Limb (tissue), 2 donors: Measurements from ENCODE around the gene BCCIP.

Source experiments
- DNase-seq, 2 donors: peaks; one replicate each; pipeline ENCODE4 v3.0.0-alpha.2; 2016; ENCODE audit errors: extremely low spot score in 2 of 2

Gene BCCIP

DNA sequence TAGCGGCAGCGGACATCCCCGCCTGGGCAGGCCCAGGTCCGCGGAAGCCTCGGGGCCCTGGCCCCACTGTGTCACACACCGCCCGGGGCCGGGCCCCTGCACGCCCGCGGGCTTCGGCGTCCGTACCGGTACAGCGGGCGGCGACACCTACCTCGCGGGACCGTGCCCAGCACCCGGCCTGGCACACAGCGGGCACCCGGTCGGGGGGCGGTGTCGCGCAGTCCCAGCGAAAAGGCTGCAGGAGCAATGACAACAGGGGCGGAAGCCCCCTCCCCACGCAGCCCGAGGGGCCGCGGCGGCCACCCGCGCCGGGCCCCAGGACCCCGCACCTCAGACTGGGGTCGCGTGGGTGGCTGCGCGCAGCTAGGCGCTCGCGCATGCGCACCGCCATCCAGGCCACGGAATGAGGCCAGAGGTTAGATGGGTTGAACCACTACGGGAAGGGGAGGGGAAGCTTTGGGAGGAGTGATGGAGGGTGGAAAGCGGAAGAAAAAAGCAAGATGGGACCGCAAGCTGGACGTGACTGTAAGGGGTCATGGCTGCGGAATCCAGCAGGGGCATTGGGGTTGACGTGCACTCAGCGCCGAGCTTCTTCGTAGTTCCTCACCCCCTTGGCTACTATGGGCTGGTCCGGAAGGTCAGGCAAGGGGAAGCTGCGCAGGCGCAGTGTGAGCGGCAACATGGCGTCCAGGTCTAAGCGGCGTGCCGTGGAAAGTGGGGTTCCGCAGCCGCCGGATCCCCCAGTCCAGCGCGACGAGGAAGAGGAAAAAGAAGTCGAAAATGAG lies at the start of gene BCCIP, which contains the start of gene UROS:
TSS of gene BCCIP (plus strand) at position 669 of the 785 bp plus-strand sequence. CDS start at position 681, 12 bp downstream.
TSS of gene UROS (minus strand) at position 381 of the 785 bp plus-strand sequence. CDS start 6,759 bp downstream, outside the sequence.
- peak; percentile 92 to 95 for DNase-seq

DNA sequence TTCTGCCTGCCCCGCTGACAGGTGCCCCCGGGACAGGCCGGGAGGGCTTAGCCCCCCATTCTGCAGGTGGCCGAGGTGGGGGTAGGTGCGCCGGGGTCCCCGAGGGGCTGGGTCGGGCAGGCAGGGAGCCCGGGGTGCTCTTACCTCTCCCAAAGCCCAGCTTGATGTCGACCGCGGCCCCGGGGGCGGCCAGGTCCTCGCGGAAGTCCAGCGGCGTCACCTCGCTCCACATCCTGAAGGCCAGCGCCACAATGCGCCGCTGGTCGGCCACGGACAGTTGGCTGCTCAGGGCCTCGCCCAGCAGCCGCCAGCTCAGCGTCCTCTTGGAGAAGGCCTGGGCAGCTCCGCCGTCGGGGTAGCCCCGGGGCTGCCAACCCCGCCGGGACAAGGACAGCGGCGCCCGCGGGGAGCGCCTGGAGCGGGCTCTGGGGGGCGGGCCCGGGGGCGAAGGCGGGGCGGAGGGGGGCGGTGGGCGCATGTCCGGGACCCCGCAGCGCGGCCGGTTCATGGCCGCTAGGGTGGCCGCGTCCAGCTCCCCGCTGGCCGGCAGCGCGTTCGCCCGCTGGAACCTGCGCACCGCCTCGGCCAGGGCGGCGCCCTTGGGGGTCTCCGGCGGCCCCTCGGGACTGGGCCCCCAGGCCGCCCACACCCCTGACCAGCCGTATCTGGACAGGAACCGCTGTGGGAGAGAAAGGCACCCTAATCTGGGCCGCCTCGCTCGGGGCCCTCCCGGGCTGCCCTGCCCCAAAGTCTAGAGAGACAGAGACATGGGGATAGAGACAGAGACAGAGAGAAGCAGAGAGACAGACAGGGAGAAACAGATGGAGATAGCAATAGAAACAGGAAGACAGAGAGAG lies 49.4 kb upstream of the BCCIP start:
- DNase-seq = no peak

DNA sequence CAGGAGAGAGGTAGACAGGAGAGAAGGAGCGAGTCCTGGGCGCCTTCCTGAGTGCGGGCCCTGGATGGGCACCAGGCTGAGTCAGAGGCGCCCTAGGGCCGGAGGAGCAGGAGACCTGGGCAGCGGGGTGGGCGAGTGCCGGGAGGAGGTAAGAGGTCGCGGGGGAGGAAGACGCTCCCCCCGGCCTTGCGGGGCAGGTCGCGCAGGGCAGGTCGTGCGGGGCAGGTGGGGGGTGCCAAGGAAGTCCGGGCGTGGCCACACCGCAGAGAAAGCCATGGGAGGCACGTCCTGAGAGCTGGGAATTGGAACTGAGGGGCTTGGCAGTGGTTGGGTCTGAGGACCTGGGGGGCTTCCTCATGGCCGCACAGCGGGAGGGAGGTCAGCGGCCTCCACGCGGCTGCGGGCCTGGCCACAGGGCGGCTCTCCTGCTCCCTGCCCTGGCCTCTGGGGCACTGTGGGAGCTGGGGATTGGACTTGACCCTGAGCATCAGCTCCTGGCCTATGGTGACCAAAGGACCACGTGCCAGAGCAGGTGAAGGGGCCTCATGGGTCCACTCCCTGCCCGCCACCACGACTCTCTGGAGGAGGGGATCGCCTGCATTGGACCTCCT lies 48.7 kb upstream of the BCCIP start:
- no peak for DNase-seq

DNA sequence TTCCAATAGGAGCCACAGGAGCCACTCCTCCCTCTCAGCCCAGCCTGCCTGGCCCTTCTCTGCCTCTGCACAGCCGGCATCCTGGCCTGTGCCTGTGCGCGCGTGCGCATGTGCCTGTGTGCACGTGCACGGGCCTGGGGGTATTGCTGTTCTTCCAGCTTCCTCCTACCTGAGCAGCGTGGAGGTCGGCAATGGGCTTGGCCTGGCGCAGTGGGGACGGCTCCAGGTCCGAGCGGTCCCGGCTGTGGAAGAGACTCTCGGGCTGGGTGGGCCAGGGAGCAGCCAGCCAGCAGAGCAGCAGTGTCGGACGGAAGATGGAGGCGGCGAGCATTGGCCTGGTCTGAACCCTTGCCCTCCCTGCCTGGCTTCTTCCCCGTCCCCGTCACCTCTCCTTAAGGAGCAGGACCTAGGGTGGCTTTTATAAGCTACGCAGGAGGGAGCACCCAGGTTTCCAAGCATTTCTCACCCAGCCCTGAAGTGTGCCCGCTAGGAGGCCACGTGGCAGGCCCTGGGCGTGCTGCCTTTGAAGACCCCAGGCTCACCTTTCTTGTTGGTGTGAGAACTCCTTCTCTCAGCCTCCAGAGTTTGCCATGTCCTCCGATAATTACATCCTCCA lies 47.7 kb upstream of the BCCIP start, which contains the start of gene MMP21:
TSS of gene MMP21 (minus strand) at position 331 of the 616 bp plus-strand sequence. CDS start at position 331, 0 bp downstream.
- DNase-seq = no peak

DNA sequence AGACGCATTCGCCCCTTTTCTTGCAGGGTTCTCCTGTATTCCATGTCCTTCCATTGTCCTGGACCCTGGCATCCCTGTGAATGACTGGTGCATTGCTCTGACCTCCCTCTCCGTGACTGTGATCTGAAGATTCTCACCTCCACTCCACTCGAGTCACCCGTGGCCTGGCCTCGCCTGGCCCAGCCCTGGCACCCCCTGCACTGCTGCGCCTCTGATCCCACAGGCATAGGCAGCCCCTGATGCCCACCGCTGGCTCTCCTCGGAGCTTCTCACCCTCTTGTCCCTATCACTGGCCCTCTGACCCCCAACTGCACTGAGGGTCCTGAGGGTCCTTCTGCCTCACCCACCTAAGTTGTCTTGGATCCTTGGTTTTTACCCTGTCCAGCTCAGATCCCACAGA lies 45.5 kb upstream of the BCCIP start:
- no peak for DNase-seq

DNA sequence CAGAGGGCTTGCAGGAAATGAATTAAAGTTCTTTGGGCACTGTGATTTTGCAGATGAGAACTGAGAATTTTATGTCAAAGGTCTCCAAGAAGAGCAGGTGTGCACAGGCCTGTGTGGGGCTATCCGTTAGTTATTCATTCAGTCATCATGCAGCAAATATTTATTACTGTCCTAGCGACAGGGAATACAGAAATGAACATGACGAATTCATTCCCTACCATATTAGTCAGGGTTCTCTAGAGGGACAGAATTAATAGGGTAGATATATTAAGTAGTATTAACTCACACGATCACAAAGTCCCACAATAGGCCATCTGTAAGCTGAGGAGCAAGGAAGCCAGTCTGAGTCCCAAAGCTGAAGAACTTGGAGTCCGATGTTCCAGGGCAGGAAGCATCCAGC lies 44.8 kb upstream of the BCCIP start:
- no peak for DNase-seq

DNA sequence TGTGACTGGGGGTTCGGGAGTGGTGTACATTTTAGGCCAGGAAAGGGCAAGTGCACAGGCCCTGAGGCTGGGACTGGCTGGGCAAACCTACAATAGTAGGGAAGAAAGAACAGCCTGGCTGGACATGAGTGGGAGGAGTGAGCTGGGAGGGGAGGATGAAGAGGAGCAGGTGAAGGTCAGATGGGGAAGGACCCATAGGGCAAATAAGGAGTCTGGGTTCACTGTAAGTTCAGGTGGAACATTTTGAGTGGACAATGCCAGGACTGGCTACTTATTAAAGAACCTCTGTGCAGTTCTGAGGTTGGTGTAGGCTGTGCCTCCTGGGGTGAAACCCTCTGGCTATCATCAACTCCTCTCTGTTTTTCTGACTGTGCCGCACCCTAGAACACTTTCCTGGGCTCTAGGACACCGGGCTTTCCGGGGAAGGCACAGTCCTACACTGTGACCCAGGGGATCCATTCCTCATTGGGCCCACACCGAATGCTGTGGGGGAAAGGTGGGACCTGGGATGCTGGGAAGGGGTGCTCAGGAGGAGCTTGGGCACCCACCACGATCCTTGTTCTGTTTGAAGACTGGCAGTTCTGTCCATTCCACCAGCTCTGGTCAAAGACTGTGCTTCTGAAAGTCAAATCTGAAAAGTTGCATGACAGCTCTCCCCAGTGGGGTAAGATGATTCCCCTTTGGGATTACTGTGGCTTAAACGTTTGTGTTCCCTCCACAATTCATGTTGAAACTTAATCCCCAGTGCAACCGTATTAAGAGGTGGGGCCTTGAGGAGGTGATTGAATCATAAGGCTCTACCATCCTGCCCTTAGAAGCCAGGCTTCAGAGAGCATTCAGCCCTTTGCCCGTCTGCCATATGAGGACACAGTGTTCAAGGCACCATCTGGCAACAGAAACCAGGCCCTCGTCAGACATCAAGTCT lies 43.7 kb upstream of the BCCIP start:
- DNase-seq = no peak

DNA sequence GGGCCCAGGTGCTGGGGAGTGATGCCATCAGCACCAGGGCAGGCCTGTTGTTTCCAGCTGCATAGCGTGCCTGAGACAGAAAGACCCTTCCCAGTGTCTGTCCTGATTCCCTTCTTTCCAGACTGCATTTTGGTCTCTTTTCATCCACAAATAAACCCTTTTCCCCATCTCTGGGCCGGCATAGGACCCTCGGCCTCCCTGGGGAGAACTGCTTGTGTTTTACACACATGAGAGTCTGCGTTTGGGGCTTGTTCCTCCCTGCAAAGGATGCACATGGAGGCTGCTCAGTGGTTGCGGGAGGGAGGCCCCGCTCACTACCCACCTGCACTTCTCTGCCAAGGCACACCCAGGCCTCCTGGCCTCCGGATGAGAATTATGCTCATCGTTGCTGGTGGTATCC lies 42.0 kb upstream of the BCCIP start:
- DNase-seq = no peak

DNA sequence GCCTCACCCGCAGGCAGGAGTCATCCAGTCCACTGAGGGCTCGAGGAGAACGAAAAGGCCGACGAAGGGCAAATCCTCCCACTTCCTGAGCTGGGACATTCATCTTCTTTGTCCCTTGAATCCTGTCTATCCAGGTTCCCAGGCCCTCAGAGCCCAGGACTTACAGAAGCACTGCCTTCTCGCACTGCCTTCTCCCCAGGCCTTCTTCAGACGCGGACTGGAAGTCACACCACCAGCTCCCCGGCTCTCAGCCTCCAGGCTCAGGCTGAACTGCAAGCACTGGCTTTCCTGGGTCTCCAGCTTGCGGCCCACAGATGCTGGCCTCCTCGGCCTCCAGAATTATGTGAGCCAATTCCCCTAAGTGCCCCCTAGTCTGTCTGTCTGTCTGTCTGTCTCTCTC lies 41.3 kb upstream of the BCCIP start:
- DNase-seq = no peak

DNA sequence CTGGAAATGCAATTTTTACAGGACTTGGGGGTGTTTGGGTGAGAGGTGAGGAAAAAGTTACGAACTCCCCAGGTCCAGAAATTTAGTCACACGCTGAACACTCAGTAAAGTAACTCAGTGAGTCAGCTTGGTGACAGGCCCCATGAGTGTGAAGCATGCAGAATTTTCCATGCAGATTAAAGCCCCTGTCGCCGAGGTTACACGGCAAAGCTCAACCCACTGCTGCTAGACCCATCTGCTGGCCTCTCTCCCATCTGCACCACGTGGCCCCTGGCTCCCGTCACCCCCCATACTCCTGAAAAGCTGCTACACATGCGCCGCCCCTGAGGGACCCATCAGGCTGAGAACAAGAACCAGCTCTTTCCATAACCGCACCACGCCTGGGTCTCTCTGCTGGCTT lies 40.7 kb upstream of the BCCIP start:
- peak; percentile 15 to 62 for DNase-seq

DNA sequence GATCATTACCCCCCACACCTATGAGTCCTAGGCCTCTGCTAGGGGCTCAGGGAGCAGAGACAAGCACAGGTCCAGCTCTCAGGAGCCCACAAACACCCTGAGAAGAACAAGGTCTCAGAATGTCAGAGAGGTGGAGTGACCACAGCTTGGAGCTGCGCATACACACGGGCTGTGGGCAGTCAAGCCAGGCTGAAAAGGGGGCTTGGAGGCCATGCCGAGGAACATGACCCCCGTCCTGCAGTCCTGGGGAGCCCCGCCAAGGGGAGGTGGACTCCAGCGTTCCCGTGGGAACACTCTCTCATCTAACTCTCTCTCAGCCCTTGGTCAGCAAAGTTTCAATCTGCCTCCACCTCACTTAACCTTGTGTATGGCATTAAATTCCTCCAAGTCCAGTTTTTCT lies 39.9 kb upstream of the BCCIP start:
- DNase-seq = no peak

DNA sequence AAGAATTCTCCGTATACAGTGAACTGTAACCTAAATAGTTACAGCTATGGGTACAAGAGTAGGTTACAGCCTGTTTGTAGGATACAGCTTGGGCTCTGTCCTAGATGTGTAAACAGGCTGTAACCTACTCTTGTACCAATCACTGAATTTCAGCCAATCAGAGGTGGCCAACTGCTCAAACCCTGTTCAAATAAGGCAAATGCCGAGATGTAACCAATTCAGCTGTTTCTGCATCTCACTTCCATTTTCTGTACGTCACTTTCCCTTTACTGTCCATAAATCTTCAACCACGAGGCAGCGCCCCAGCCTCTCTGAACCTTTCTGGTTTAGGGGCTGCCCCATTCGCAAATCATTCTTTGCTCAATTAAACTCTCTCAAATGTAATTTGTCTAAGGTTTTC lies 39.4 kb upstream of the BCCIP start:
- no peak for DNase-seq

DNA sequence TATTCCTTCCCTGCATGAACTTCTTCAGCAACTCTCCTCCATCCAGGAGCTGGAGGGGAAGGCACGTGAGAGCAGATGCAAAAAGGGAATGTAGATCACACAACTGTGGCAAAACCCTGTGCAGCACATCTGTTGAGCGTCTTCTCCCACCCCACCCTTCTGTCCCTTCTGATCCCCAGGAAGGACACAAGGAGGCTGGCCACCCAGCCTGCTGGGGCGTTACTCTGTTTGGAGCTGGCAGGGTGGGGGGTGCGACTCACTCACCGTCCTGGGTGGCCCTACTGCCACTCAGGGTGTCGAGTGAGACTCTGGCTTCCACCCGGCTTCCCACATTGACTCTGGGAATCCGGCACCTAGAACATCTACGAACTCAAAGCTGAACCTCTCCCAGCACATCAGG lies 37.6 kb upstream of the BCCIP start:
- DNase-seq = no peak

DNA sequence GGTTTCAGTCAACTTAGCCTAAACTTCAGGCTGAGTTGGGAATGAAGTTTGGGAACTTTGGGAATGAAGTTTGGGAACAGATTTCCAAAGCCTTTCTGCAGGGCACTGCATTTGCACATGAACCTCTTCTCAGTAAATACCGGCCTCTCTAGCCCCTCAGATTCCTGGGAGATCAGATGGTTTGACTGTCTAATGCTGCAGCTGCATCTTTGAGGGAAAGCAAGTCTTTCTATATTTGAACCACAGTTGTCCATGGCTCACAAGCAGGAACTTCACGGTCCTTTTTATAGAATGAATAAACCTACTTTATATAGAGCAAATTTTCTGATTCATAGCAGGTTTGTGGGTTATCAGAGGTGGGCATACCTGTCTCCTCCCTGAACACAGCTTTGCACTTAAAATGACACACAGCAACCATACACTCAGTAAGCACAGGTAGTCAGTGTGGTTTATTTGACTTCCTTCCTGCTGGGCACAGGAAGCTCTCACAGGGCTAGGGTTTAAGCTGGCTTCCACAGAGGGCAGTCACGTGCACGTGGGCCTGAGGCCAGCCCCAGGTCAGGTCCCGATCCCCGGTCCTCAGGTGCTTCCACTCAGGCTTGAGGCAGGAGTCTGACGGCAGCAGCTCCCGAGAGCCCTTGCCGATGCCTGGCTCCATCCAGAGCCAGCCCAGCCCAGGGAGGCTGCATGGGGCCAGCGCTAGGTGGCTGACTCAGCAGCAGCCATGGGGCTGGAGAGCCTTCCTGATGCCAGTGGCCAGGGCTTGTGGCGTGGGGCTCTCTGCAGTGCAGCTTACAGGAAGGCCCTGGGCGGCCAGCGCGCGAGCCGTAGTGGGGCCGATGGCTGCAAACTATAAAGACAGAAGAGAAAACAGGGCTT lies 35.0 kb upstream of the BCCIP start:
- DNase-seq = no peak

DNA sequence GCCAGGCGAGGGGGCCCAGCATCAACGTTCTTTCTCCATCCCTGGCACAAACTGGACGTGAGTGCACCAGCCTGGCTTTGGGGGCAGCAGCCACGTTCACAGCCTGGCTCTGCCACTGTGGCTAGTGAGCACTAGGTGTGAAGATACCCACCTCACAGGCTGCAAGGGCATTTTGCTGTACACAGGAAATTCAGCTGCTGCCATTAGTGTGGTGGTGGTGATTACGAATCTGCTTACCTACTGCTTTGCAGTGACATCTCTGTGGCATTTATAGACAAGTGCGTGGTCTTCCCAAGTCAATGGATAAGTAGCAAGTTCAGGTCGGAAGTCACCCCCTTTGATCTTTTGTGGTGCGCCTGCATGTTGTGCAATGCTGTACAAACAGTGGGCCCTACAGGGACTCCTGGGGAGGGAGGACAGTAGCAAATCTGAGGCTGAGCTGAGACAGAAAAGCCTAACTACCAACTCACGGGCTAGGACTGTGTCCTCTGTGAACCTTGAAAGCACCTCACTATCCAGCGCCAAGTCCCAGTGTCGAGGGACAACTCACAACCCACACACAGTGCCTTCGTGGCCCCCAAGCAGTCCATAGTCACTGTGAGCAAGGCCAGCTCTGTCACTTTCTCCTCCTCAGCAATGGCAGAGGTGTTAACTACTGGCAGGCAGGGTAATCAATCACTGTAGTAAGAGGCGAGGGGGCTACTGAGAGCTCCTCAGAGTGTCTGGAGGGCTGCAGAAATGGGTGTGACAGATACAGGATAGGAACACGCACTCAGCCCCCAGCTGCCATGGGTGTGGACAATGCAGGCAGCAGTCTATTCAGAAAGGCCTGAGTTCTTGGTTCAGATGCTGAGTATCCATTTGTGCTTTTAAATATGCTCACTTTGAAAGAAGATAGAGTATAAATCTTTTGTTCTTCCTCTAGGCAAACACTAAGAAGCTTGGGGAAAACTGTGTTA lies 30.7 kb upstream of the BCCIP start:
- DNase-seq = no peak

DNA sequence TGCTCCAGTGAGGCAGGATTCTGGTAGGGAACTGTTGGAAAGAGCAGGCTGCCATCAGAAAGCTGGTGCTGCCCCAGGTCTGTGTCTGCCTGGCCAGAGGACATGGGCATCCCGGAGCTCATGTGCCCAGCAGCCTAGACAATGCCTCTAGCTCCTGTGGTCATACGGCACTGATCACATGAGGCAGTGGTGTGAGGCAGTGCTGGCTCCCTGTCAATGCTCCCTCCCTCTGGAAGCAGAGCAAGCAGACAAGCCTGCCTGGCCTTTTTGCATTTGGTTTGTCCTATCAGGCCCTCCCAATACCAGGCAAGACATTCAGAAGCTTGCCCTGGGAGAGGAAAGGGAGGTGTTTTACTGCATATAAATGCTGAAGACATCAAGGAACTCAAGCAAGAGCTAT lies 28.2 kb upstream of the BCCIP start:
- DNase-seq = no peak

DNA sequence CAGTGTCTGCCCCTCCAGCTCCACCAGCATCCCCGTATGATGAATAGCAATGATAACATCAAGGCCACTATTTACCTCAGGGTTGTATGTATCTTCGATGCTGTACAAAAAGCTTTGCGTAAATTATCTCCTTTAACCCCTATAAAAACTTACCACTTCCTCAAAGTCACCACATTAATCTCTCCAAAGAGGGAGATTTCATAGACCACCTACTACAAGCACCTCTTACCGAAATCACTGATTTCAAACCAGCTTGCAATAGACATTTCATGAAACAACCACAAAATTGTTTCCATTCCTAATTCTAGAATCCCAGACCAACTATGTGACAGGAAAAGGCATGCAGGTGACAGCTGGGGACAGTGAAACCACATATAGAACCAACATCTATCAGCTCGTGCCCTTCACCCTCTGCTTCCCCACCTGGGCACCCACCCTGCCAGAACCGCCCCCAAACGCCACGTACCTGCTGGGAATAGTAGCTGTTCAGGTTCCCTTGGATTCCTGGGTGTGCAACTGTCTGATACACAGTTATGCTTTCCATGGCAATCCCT lies 27.6 kb upstream of the BCCIP start:
- DNase-seq = no peak

DNA sequence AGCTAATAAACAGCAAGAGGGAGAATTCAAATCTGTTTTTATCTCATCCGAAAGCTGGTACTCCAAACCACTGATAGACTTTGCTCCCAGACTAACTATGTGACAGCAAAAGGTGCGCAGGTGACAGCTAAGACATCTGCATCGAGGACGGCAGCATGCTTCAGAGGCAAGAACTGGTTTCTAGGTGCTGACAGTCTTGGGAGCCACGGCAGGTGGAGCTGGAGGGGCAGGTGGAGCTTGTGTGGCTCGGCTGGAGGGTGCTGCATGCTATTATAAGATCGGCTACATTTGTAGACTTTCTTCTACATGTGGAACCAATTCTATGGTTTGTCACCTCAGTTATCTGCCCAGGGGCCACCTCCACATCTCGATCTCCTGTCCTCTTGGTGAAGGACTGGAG lies 25.9 kb upstream of the BCCIP start:
- DNase-seq = no peak
